GM12878 (cell line): ENCODE measurements around the gene UNC5B. TPM values are rescaled to one million over a fixed set of nuclear protein-coding genes. Genes with fewer than 3 reads are reported as not detected.

Experiments used
- ATAC-seq: fragments of 200-7000 bp; cut with Tn5 transposase; 3 replicates; pipeline ENCODE4 v1.9.1; 2020; ENCODE audit warnings: mild to moderate bottlenecking, moderate library complexity
- BruUV-seq: library from RNA; stranded (reverse); fragments of 400-500 nt; replicated peaks from 2 replicates; lab custom pipeline; 2021; lab: Mats Ljungman, UMichigan
- CTCF ChIA-PET: fragments of 300-600 bp; sonication (Branson Sonifier 250); formaldehyde crosslinking; extraction: SDS; loops from one replicate; lab custom pipeline; 2021; ENCODE audit warnings: inconsistent platforms; lab: Yijun Ruan, JAX
- POLR2A ChIA-PET: fragments of 350-600 bp; formaldehyde crosslinking; extraction: SDS; loops from one replicate; lab custom pipeline; 2021; ENCODE audit warnings: inconsistent platforms; lab: Charles Lee
- RAD21 ChIA-PET: fragments of 300-600 bp; sonication (Branson Sonifier 250); formaldehyde crosslinking; loops from one replicate; lab custom pipeline; 2023; ENCODE audit warnings: antibody characterized with exemption; ENCODE audit not compliant: unreplicated experiment; lab: Charles Lee
- SMC1A ChIA-PET: fragments of 300-600 bp; sonication (Branson Sonifier 250); formaldehyde crosslinking; loops from one replicate; lab custom pipeline; 2023; ENCODE audit not compliant: unreplicated experiment, uncharacterized antibody; lab: Charles Lee
- DNase-seq: peaks from one replicate; pipeline ENCODE4 v3.0.0-alpha.2; 2011; ENCODE audit warnings: low read depth, low spot score
- FAIRE-seq: peaks from 3 replicates; lab custom pipeline; 2011; peaks lifted over from hg19 to GRCh38; lab: Jason Lieb, UNC
- H2AFZ ChIP-seq: 2 replicates; pipeline ENCODE4 v1.6.0; 2011; ENCODE audit warnings: low read depth, low read length, control low read depth; ENCODE audit not compliant: control insufficient read depth
- H3K27ac ChIP-seq: 2 replicates; pipeline ENCODE4 v1.5.1; 2011; ENCODE audit warnings: control low read depth; ENCODE audit not compliant: control insufficient read depth, insufficient read depth
- H3K27me3 ChIP-seq, 2 experiments: replicated peaks in 1 of 2; 2 replicates each; pipeline versions ENCODE4 v1.6.0 to v1.6.1; 2011; ENCODE audit warnings: low read length in 1 of 2; ENCODE audit not compliant: control insufficient read depth in 2 of 2, insufficient read depth in 2 of 2
- H3K36me3 ChIP-seq, 2 experiments: 2 replicates each; pipeline ENCODE4 v1.5.1; 2011; ENCODE audit warnings: low read length in 1 of 2; ENCODE audit not compliant: control insufficient read depth in 2 of 2, insufficient read depth in 2 of 2
- H3K4me1 ChIP-seq: 2 replicates; pipeline ENCODE4 v1.6.1; 2011; ENCODE audit warnings: mild to moderate bottlenecking, low read length, moderate library complexity, mixed read lengths; ENCODE audit not compliant: control insufficient read depth, insufficient read depth
- H3K4me2 ChIP-seq: 2 replicates; pipeline ENCODE4 v1.6.0; 2011; ENCODE audit warnings: control low read depth; ENCODE audit not compliant: control insufficient read depth, insufficient read depth
- H3K4me3 ChIP-seq: fragments of 200-600 bp; sonication (generic); 2 replicates; pipeline ENCODE4 v1.5.1; 2016
- H3K79me2 ChIP-seq: 2 replicates; pipeline ENCODE4 v1.6.0; 2011; ENCODE audit warnings: low read length; ENCODE audit not compliant: control insufficient read depth, insufficient read depth
- H3K9ac ChIP-seq: 2 replicates; pipeline ENCODE4 v1.8.0; 2011; ENCODE audit warnings: low read length, control low read depth, mixed read lengths; ENCODE audit not compliant: control insufficient read depth, insufficient read depth
- H3K9me3 ChIP-seq: replicated peaks from 3 replicates; pipeline ENCODE4 v1.5.1; 2011; ENCODE audit warnings: mild to moderate bottlenecking, low read length; ENCODE audit not compliant: control insufficient read depth, insufficient read depth
- H4K20me1 ChIP-seq: 2 replicates; pipeline ENCODE4 v1.6.0; 2011; ENCODE audit not compliant: control insufficient read depth, insufficient read depth
- CUX1 ChIP-seq: IDR thresholded peaks from 2 replicates; pipeline ENCODE4 v1.6.1; 2012; ENCODE audit warnings: improper control_type of control experiment, low read depth, low read length; ENCODE audit not compliant: insufficient replicate concordance
- HDGF ChIP-seq: fragments of 450-650 bp; IDR thresholded peaks from 2 replicates; pipeline ENCODE4 v1.6.1; 2016; ENCODE audit warnings: antibody characterized with exemption
- JUND ChIP-seq: IDR thresholded peaks from 2 replicates; pipeline ENCODE4 v1.6.1; 2012; ENCODE audit warnings: low read depth, mild to moderate bottlenecking, low read length, improper control_type of control experiment, moderate library complexity
- MEF2B ChIP-seq: fragments of 450-650 bp; IDR thresholded peaks from 2 replicates; pipeline ENCODE4 v1.6.1; 2018; ENCODE audit warnings: mild to moderate bottlenecking, moderate library complexity; ENCODE audit not compliant: partially characterized antibody, poor library complexity, severe bottlenecking
- PAX5 ChIP-seq: IDR thresholded peaks from 2 replicates; pipeline ENCODE4 v1.6.1; 2011; ENCODE audit warnings: low read depth, low read length, borderline replicate concordance
- POLR2A ChIP-seq: IDR thresholded peaks from 2 replicates; pipeline ENCODE4 v1.6.1; 2011; ENCODE audit warnings: low read depth, mild to moderate bottlenecking, low read length
- RCOR1 ChIP-seq: conservative IDR thresholded peaks from 2 replicates; pipeline ENCODE4 v1.6.1; 2012; ENCODE audit warnings: low read depth, low read length, improper control_type of control experiment
- TARDBP ChIP-seq: IDR thresholded peaks from 2 replicates; pipeline ENCODE4 v1.6.1; 2016; ENCODE audit warnings: borderline replicate concordance
- TCF12 ChIP-seq: IDR thresholded peaks from 2 replicates; pipeline ENCODE4 v1.6.1; 2011; ENCODE audit warnings: low read depth, mild to moderate bottlenecking, low read length
- TCF3 ChIP-seq: IDR thresholded peaks from 2 replicates; pipeline ENCODE4 v1.6.1; 2012; ENCODE audit warnings: low read depth, mild to moderate bottlenecking, low read length, borderline replicate concordance; ENCODE audit not compliant: insufficient read depth
- USF2 ChIP-seq: IDR thresholded peaks from 2 replicates; pipeline ENCODE4 v1.6.1; 2011; ENCODE audit warnings: low read depth, low read length, improper control_type of control experiment, borderline replicate concordance
- WRNIP1 ChIP-seq: IDR thresholded peaks from 2 replicates; pipeline ENCODE4 v1.6.1; 2011; ENCODE audit warnings: low read depth, low read length, improper control_type of control experiment, borderline replicate concordance
- ZNF217 ChIP-seq: fragments of 450-650 bp; IDR thresholded peaks from 2 replicates; pipeline ENCODE4 v1.6.1; 2017; ENCODE audit warnings: antibody characterized with exemption, mild to moderate bottlenecking
- WGBS: methylation state at CpG from one replicate; pipeline ENCODE4 v1.1.6; 2016; ENCODE audit warnings: low lambda C conversion rate; ENCODE audit not compliant: insufficient replicate concordance, insufficient coverage; ENCODE audit errors: missing lambda C conversion rate; 5-methylcytosine and 5-hydroxymethylcytosine counted together
- in situ Hi-C: fragments of 300-500 bp; cut with MboI; formaldehyde crosslinking; loops from 9 replicates; pipeline ENCODE4 v1.14.3; 2018; ENCODE audit warnings: mixed read lengths
- intact Hi-C: fragments of 100-400 bp; cut with micrococcal nuclease; formaldehyde crosslinking; loops from one replicate; pipeline ENCODE4 v1.14.2; 2022; ENCODE audit not compliant: unreplicated experiment
- polyA plus RNA-seq, 11 experiments: library from polyadenylated mRNA; depleted of rRNA in 4 of 11; unstranded in 6 of 11; stranded (reverse) in 5 of 11; fragments of >200 nt; fragmentation: Nextera tagmentation in 4 of 11; fragmentation: Illumina TruSeq in 1 of 11; extraction: Ambion mirVana in 4 of 11; extraction: Trizol in 1 of 11; gene quantifications; 1 replicate in 1 of 11; 2 replicates in 10 of 11; pipeline versions ENCODE4 v1.2.1 to v1.2.3, GENCODE V29; 2011 to 2016; ENCODE audit warnings: inconsistent platforms in 2 of 11, missing spikeins in 2 of 11, low read depth in 1 of 11
- total RNA-seq, 4 experiments: library from RNA; depleted of rRNA in 3 of 4; stranded (reverse); fragments of >200 nt in 3 of 4; fragmentation: Illumina TruSeq in 1 of 4; extraction: Trizol in 1 of 4; gene quantifications; 2 replicates each; pipeline versions ENCODE4 v1.2.1 to v1.2.3, GENCODE V29; 2013 to 2021
- TF ChIP-seq, protein P1 (sequence below): IDR thresholded peaks from 2 replicates; pipeline ENCODE4 v1.6.1; 2011; ENCODE audit warnings: borderline replicate concordance, low read depth, mild to moderate bottlenecking, moderate library complexity, low read length; ENCODE audit not compliant: insufficient read depth, poor library complexity, severe bottlenecking
- TF ChIP-seq, protein P2 (sequence below): fragments of 450-650 bp; conservative IDR thresholded peaks from 2 replicates; pipeline ENCODE4 v1.6.1; 2017; ENCODE audit warnings: mild to moderate bottlenecking, moderate library complexity

Gene UNC5B
- total and polyA plus RNA-seq, 10 of the 15 experiments (the other 5 are each of a cell fraction or from before 2014, with no cell fraction given) = 0.03 to 0.08 TPM; not detected in 8

- intact Hi-C loops = no loop called here
- no peak for FAIRE-seq
- BruUV-seq = no TSS peak
Measured at GRCh38 chr10:71263376-71263775, 51.0 kb downstream of the UNC5B start.

More at GRCh38 chr10:71263376-71263775, 51.0 kb downstream of the UNC5B start:
- Histone ChIP-seq H3K36me3 (no peaks in the 10 kb centered on the region), H3K27ac (no peak overlapping the region), H4K20me1 (no peaks in the 10 kb centered on the region), H3K9me3 (no peaks in the 10 kb centered on the region), H3K4me2 (no peak overlapping the region), H3K4me3 (no peak overlapping the region), H3K27me3 (no peaks in the 10 kb centered on the region; a peak in 2 of 4 replicates), H3K79me2 (no peaks in the 10 kb centered on the region), H3K4me1 (no peaks in the 10 kb centered on the region), H2AFZ (no peak overlapping the region), H3K9ac (no peak overlapping the region)
- POLR2A ChIA-PET = no interaction called here
- in situ Hi-C loops = no loop called here
- RAD21 ChIA-PET = no interaction called here
- CTCF ChIA-PET = no interaction called here
- SMC1A ChIA-PET = no interaction called here
- DNase-seq (no peak), ATAC-seq (no peak)
- TF ChIP-seq RCOR1 (no peak), TCF12 (no peak), HDGF (no peak), TARDBP (no peak), TCF3 (no peak), CUX1 (no peak), JUND (no peak), ZNF217 (no peak), USF2 (no peak), MEF2B (no peak), WRNIP1 (no peak), POLR2A (no peak), PAX5 (no peak)
- TF ChIP-seq, protein P1, sequence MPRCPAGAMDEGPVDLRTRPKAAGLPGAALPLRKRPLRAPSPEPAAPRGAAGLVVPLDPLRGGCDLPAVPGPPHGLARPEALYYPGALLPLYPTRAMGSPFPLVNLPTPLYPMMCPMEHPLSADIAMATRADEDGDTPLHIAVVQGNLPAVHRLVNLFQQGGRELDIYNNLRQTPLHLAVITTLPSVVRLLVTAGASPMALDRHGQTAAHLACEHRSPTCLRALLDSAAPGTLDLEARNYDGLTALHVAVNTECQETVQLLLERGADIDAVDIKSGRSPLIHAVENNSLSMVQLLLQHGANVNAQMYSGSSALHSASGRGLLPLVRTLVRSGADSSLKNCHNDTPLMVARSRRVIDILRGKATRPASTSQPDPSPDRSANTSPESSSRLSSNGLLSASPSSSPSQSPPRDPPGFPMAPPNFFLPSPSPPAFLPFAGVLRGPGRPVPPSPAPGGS = no peak
- TF ChIP-seq, protein P2, sequence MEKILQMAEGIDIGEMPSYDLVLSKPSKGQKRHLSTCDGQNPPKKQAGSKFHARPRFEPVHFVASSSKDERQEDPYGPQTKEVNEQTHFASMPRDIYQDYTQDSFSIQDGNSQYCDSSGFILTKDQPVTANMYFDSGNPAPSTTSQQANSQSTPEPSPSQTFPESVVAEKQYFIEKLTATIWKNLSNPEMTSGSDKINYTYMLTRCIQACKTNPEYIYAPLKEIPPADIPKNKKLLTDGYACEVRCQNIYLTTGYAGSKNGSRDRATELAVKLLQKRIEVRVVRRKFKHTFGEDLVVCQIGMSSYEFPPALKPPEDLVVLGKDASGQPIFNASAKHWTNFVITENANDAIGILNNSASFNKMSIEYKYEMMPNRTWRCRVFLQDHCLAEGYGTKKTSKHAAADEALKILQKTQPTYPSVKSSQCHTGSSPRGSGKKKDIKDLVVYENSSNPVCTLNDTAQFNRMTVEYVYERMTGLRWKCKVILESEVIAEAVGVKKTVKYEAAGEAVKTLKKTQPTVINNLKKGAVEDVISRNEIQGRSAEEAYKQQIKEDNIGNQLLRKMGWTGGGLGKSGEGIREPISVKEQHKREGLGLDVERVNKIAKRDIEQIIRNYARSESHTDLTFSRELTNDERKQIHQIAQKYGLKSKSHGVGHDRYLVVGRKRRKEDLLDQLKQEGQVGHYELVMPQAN = no peak
- WGBS = 36% methylated on average over 9 of the region's 9 CpGs
